HepG2 (cell line): ENCODE data around the gene PRR30. TPM values are rescaled to one million over a fixed set of nuclear protein-coding genes. Genes with fewer than 3 reads are reported as not detected.

ENCODE experiments used
- ATAC-seq: fragments of 200-7000 bp; cut with Tn5 transposase; 3 replicates; pipeline ENCODE4 v1.9.1; 2020; ENCODE audit warnings: mild to moderate bottlenecking, moderate library complexity
- BruUV-seq: library from RNA; stranded (reverse); fragments of 400-500 nt; replicated peaks from 2 replicates; lab custom pipeline; 2021; lab: Mats Ljungman, UMichigan
- CTCF ChIA-PET: fragments of 300-600 bp; formaldehyde crosslinking; extraction: SDS; loops from one replicate; lab custom pipeline; 2021; ENCODE audit warnings: low total read pairs, inconsistent platforms, low intra/inter-chr PET ratio; lab: Yijun Ruan, JAX
- POLR2A ChIA-PET: fragments of 350-600 bp; sonication (Branson Sonifier 250); formaldehyde crosslinking; loops from one replicate; lab custom pipeline; 2020; ENCODE audit warnings: antibody characterized with exemption, inconsistent platforms; lab: Yijun Ruan, JAX
- DNase-seq: peaks from one replicate; pipeline ENCODE4 v3.0.0-alpha.2; 2015; ENCODE audit warnings: low spot score
- FAIRE-seq: peaks from 3 replicates; lab custom pipeline; 2011; peaks lifted over from hg19 to GRCh38; lab: Jason Lieb, UNC
- H2AFZ ChIP-seq: one replicate; pipeline ENCODE4 v1.6.1; 2011; ENCODE audit warnings: low read length, inconsistent platforms
- H3K27ac ChIP-seq: fragments of 300-600 bp; 3 replicates; pipeline ENCODE4 v1.8.0; 2011; ENCODE audit warnings: mixed run types, mild to moderate bottlenecking, mixed read lengths, low read length, inconsistent platforms; ENCODE audit not compliant: insufficient read depth; ENCODE audit errors: extremely low read length
- H3K27me3 ChIP-seq, 2 experiments: fragments of 200-600 bp in 1 of 2; 2 replicates in 1 of 2; 3 replicates in 1 of 2; pipeline versions ENCODE4 v1.6.0 to v1.8.0; 2011; ENCODE audit warnings: low read length in 2 of 2, mild to moderate bottlenecking in 2 of 2, moderate library complexity in 2 of 2, inconsistent platforms in 1 of 2; ENCODE audit not compliant: insufficient read depth in 2 of 2, control insufficient read depth in 1 of 2
- H3K36me3 ChIP-seq, 2 experiments: fragments of 200-600 bp in 1 of 2; replicated peaks in 1 of 2; 2 replicates in 1 of 2; 3 replicates in 1 of 2; pipeline versions ENCODE4 v1.5.1 to v1.8.0; 2011; ENCODE audit warnings: low read length in 2 of 2, inconsistent platforms in 1 of 2; ENCODE audit not compliant: insufficient read depth in 2 of 2, control insufficient read depth in 1 of 2
- H3K4me1 ChIP-seq: 2 replicates; pipeline ENCODE4 v1.5.1; 2012; ENCODE audit warnings: low read length, inconsistent platforms; ENCODE audit not compliant: insufficient read depth
- H3K4me2 ChIP-seq: 2 replicates; pipeline ENCODE4 v1.6.0; 2011; ENCODE audit warnings: low read depth, low read length, inconsistent platforms
- H3K4me3 ChIP-seq, 3 experiments: fragments of 200-600 bp in 1 of 3; sonication (generic), shearing (Covaris generic) in 1 of 3; replicated peaks in 1 of 3; 2 replicates each; pipeline ENCODE4 v1.5.1; 2011 to 2016; ENCODE audit warnings: low read length in 3 of 3, inconsistent platforms in 2 of 3, low read depth in 2 of 3, mild to moderate bottlenecking in 2 of 3, control low read depth in 1 of 3, mixed read lengths in 1 of 3; ENCODE audit not compliant: insufficient read depth in 1 of 3
- H3K79me2 ChIP-seq: one replicate; pipeline ENCODE4 v1.6.1; 2011; ENCODE audit warnings: low read length, inconsistent platforms; ENCODE audit not compliant: insufficient read depth
- H3K9ac ChIP-seq: 2 replicates; pipeline ENCODE4 v1.6.0; 2011; ENCODE audit warnings: mild to moderate bottlenecking, low read depth, low read length, inconsistent platforms; ENCODE audit not compliant: insufficient read depth
- H3K9me3 ChIP-seq: 2 replicates; pipeline ENCODE4 v1.5.1; 2012; ENCODE audit warnings: mild to moderate bottlenecking, low read length
- H4K20me1 ChIP-seq: 2 replicates; pipeline ENCODE4 v1.6.0; 2011; ENCODE audit warnings: inconsistent platforms, mild to moderate bottlenecking, low read length, moderate library complexity; ENCODE audit not compliant: insufficient read depth
- HNRNPK ChIP-seq: fragments of 200-400 bp; formaldehyde crosslinking; IDR thresholded peaks from 2 replicates; pipeline ENCODE4 v1.6.1; 2018; ENCODE audit warnings: low read length, low read depth, moderate library complexity, mild to moderate bottlenecking; ENCODE audit not compliant: poor library complexity, severe bottlenecking
- MIER2 ChIP-seq: IDR thresholded peaks from 2 replicates; pipeline ENCODE4 v1.6.1; 2016; ENCODE audit warnings: missing biosample characterization, missing genetic modification reagents
- NKX3-1 ChIP-seq: sonication (generic); formaldehyde crosslinking; IDR thresholded peaks from 2 replicates; pipeline ENCODE4 v1.5.0; 2020; ENCODE audit warnings: missing genetic modification reagents
- RAD21 ChIP-seq: fragments of 450-650 bp; formaldehyde crosslinking; IDR thresholded peaks from 2 replicates; pipeline ENCODE4 v1.5.0; 2020; ENCODE audit warnings: mild to moderate bottlenecking
- RARG ChIP-seq: sonication (generic); formaldehyde crosslinking; IDR thresholded peaks from 2 replicates; pipeline ENCODE4 v1.4.0; 2020; ENCODE audit warnings: low read depth, mild to moderate bottlenecking, missing genetic modification reagents
- TBP ChIP-seq: sonication (generic); formaldehyde crosslinking; IDR thresholded peaks from 2 replicates; pipeline ENCODE4 v1.5.0; 2020; ENCODE audit warnings: missing genetic modification reagents
- TBX2 ChIP-seq: sonication (generic); formaldehyde crosslinking; IDR thresholded peaks from 2 replicates; pipeline ENCODE4 v1.5.0; 2020; ENCODE audit warnings: missing genetic modification reagents, mild to moderate bottlenecking, borderline replicate concordance
- YY1 ChIP-seq: IDR thresholded peaks from 2 replicates; pipeline ENCODE4 v1.6.1; 2011; ENCODE audit warnings: low read length, low read depth, moderate library complexity, mild to moderate bottlenecking; ENCODE audit not compliant: insufficient read depth, insufficient replicate concordance
- ZNF562 ChIP-seq: sonication (generic); formaldehyde crosslinking; IDR thresholded peaks from 2 replicates; pipeline ENCODE4 v1.8.0; 2022; ENCODE audit warnings: missing genetic modification reagents, borderline replicate concordance
- ZSCAN25 ChIP-seq: sonication (generic); formaldehyde crosslinking; IDR thresholded peaks from 2 replicates; pipeline ENCODE4 v1.8.0; 2022; ENCODE audit warnings: mild to moderate bottlenecking, missing genetic modification reagents
- ZSCAN31 ChIP-seq: sonication (generic); formaldehyde crosslinking; IDR thresholded peaks from 2 replicates; pipeline ENCODE4 v1.5.0; 2020; ENCODE audit warnings: low read depth, mild to moderate bottlenecking, missing genetic modification reagents
- WGBS: methylation state at CpG from one replicate; pipeline ENCODE4 v1.1.6; 2017; ENCODE audit warnings: low lambda C conversion rate; 5-methylcytosine and 5-hydroxymethylcytosine counted together
- in situ Hi-C: cut with HindIII; loops from 2 replicates; pipeline ENCODE4 v1.10.0; 2017; ENCODE audit warnings: low pct_unique_long_range_greater_than_20kb; ENCODE audit not compliant: extremely low pct_ligation_motif_present
- intact Hi-C: fragments of 100-400 bp; cut with micrococcal nuclease; formaldehyde crosslinking; loops from one replicate; pipeline ENCODE4 v1.10.0; 2022; ENCODE audit not compliant: unreplicated experiment
- polyA plus RNA-seq, 8 experiments: library from polyadenylated mRNA; depleted of rRNA in 3 of 8; stranded (reverse) in 7 of 8; unstranded in 1 of 8; fragments of >200 nt; fragmentation: Illumina TruSeq in 4 of 8; extraction: Trizol in 4 of 8; gene quantifications; 2 replicates each; pipeline versions ENCODE4 v1.2.1 to v1.2.3, GENCODE V29; 2011 to 2016; ENCODE audit warnings: low read depth in 4 of 8, missing spikeins in 1 of 8, mixed read lengths in 1 of 8; ENCODE audit not compliant: insufficient read depth in 1 of 8
- total RNA-seq, 5 experiments: library from RNA; depleted of rRNA; stranded (reverse); fragments of >200 nt; fragmentation: Illumina TruSeq; extraction: Trizol; gene quantifications; 2 replicates each; pipeline ENCODE4 v1.2.3, GENCODE V29; 2016; ENCODE audit warnings: low read depth in 1 of 5

The PRR30 gene
- total and polyA plus RNA-seq, 2 of the 13 experiments (the other 11 are each of a cell fraction or from before 2014, with no cell fraction given) = not detected

- no peak for TF ChIP-seq ZSCAN25 (CRISPR knock-in tag)
- no peak for TF ChIP-seq HNRNPK
- no peak for TF ChIP-seq ZNF562 (CRISPR knock-in tag)
- peak; percentile 97 for TF ChIP-seq RAD21 (CRISPR knock-in tag)
- no peak for TF ChIP-seq NKX3-1 (CRISPR knock-in tag)
- peak; percentile 43; the same call in 1 of the 2 replicates for TF ChIP-seq MIER2 (CRISPR knock-in tag)
- TF ChIP-seq YY1 = peak; percentile 48
These were observed 13.0 kb upstream of the PRR30 start (continued) for GRCh38 chr2:27152102-27152795.

DNA sequence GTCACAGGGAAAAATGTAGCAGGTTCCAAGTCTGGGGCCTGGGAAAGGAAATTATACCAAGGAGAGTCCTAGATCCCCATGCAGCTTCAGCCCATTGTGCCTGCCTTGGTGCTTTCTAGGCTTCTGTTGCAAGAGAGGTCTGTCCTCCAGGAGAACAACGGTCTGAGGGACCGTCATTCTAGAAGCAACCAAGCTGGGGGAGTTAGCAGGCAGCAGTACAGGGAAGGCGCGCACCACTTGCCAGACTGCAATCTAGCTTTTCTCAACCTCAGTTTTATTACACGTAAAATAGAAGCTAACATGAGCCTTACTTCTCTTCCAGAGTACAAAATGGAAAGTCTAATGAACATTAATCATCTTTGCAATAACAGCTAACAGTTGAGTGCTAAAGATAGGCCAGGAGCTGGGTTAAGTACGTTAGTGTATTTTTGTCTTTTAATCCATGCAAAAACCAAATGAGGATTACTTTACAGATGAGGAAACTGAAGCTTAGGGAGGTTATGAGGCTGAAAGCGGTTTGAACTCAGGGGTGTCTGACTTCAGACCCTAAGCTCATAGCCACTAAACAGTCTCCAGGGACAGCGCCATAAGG is 11.5 kb upstream of the PRR30 start:
- TF ChIP-seq ZSCAN31 (CRISPR knock-in tag) = no peak
- TF ChIP-seq TBX2 = no peak
- no peak for TF ChIP-seq TBP (CRISPR knock-in tag)
- TF ChIP-seq RARG (CRISPR knock-in tag) = no peak
- no peak for TF ChIP-seq YY1
- Histone ChIP-seq H3K4me2 (no peak overlapping the region; the same call in 1 of the 2 replicates), H3K27ac (no peak overlapping the region), H3K4me1 (peaks cover 73% of the 10 kb centered on the region), H3K36me3 (no peaks in the 10 kb centered on the region), H2AFZ (no peak overlapping the region), H3K9me3 (no peaks in the 10 kb centered on the region), H4K20me1 (no peaks in the 10 kb centered on the region), H3K9ac (no peak overlapping the region), H3K79me2 (no peaks in the 10 kb centered on the region), H3K27me3 (peaks cover 0 to 2% of the 10 kb centered on the region in 2 experiments; a peak in 2 of 5 replicates), H3K4me3 (no peak overlapping the region)
- in situ Hi-C loops = loop anchor here (5.0 kb wide), 1 partner anchor 37 kb away; no protein-coding TSS in a partner anchor
- BruUV-seq = no TSS peak
- FAIRE-seq (no peak), DNase-seq (no peak), ATAC-seq (no peak)
- POLR2A ChIA-PET = interaction anchor here (0.7 to 1.9 kb wide), 3 partner anchors 11 to 61 kb away, joined by 3 to 7 read pairs (median 4); partner anchors contain the start of genes ATRAID and SLC5A6
- intact Hi-C loops = no loop called here
- CTCF ChIA-PET = no interaction called here
- WGBS = 79% methylated on average over 8 of the region's 8 CpGs
